Measurements from ENCODE around the gene ITPR3.

DNA sequence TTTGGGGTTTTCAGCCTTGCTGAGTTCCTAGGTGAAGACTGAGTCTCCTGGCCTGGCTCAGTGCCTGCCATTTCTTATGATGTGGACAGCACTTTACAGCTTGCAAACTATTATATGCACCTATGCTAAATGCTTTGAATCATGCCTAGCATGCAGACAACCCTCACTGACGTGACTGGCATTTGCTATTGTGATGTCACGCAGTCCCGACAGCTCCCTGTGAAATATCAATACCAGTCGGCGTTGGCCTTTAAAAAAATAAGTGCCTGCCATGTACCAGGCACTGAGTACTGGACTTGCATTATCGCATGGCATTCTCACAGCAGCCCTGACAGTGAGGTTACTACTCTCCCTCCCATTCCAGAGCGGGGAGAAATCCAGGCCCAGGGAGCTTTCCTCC, 54.8 kb downstream of the ITPR3 start:
- TF ChIP-seq, protein P1, sequence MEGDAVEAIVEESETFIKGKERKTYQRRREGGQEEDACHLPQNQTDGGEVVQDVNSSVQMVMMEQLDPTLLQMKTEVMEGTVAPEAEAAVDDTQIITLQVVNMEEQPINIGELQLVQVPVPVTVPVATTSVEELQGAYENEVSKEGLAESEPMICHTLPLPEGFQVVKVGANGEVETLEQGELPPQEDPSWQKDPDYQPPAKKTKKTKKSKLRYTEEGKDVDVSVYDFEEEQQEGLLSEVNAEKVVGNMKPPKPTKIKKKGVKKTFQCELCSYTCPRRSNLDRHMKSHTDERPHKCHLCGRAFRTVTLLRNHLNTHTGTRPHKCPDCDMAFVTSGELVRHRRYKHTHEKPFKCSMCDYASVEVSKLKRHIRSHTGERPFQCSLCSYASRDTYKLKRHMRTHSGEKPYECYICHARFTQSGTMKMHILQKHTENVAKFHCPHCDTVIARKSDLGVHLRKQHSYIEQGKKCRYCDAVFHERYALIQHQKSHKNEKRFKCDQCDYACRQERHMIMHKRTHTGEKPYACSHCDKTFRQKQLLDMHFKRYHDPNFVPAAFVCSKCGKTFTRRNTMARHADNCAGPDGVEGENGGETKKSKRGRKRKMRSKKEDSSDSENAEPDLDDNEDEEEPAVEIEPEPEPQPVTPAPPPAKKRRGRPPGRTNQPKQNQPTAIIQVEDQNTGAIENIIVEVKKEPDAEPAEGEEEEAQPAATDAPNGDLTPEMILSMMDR (IDR thresholded peaks at IDR 0.05) = no peak
- no peak for TF ChIP-seq NRF1 (IDR thresholded peaks at IDR 0.05; ENCODE audit: low read depth, low read length)
- TF ChIP-seq EP300 (IDR thresholded peaks at IDR 0.05; ENCODE audit: borderline replicate concordance in 1 of 2, low read depth in 1 of 2, low read length in 1 of 2) = no peak
- TF ChIP-seq RCOR1 (IDR thresholded peaks at IDR 0.05; ENCODE audit: low read length) = no peak
- no peak for TF ChIP-seq RXRA (IDR thresholded peaks at IDR 0.05; ENCODE audit: borderline replicate concordance, low read depth)
